ENCODE results near the gene AFF3.

Gene AFF3

GRCh38 chr2:99645960-99646359, 496.4 kb downstream of the AFF3 start:
- no peaks in the 10 kb centered on the region for H3K27me3 ChIP-seq (ENCODE audit: control insufficient read depth, insufficient read depth, low read length)
- no peak overlapping the region for H3K4me3 ChIP-seq (ENCODE audit: low read length)
- H3K9ac ChIP-seq (ENCODE audit: low read length): no peak overlapping the region
- no peaks in the 10 kb centered on the region for H3K4me1 ChIP-seq (ENCODE audit: control insufficient read depth, insufficient read depth, low read length)
- H3K9me3 ChIP-seq (ENCODE audit: control insufficient read depth, low read length): no peaks in the 10 kb centered on the region
- no peaks in the 10 kb centered on the region for H3K36me3 ChIP-seq (ENCODE audit: control insufficient read depth, insufficient read depth, low read length)

- Histone ChIP-seq H3K9ac (ENCODE audit: low read length) (no peak overlapping the region), H3K4me3 (ENCODE audit: low read length) (no peak overlapping the region), H3K4me1 (ENCODE audit: control insufficient read depth, insufficient read depth, low read length) (no peaks in the 10 kb centered on the region)
Observed at GRCh38 chr2:99644419-99644787, 498.0 kb downstream of the AFF3 start.

GRCh38 chr2:99643787-99644418, 498.5 kb downstream of the AFF3 start:
- H3K9me3 ChIP-seq (ENCODE audit: control insufficient read depth, low read length): no peaks in the 10 kb centered on the region
- H3K27me3 ChIP-seq (ENCODE audit: control insufficient read depth, insufficient read depth, low read length): no peaks in the 10 kb centered on the region
- H3K4me3 ChIP-seq (ENCODE audit: low read length): no peak overlapping the region
- no peaks in the 10 kb centered on the region for H3K36me3 ChIP-seq (ENCODE audit: control insufficient read depth, insufficient read depth, low read length)
- H3K4me1 ChIP-seq (ENCODE audit: control insufficient read depth, insufficient read depth, low read length): no peaks in the 10 kb centered on the region
- no peak overlapping the region for H3K9ac ChIP-seq (ENCODE audit: low read length)

More at GRCh38 chr2:99644419-99644787, 498.0 kb downstream of the AFF3 start:
- no peaks in the 10 kb centered on the region for H3K9me3 ChIP-seq (ENCODE audit: control insufficient read depth, low read length)
- H3K36me3 ChIP-seq (ENCODE audit: control insufficient read depth, insufficient read depth, low read length): no peaks in the 10 kb centered on the region
- no peaks in the 10 kb centered on the region for H3K27me3 ChIP-seq (ENCODE audit: control insufficient read depth, insufficient read depth, low read length)

- no peaks in the 10 kb centered on the region for H3K4me1 ChIP-seq (ENCODE audit: control insufficient read depth, insufficient read depth, low read length)
- no peaks in the 10 kb centered on the region for H3K27me3 ChIP-seq (ENCODE audit: control insufficient read depth, insufficient read depth, low read length)
- no peaks in the 10 kb centered on the region for H3K36me3 ChIP-seq (ENCODE audit: control insufficient read depth, insufficient read depth, low read length)
- H3K9me3 ChIP-seq (ENCODE audit: control insufficient read depth, low read length): no peaks in the 10 kb centered on the region
- H3K4me3 ChIP-seq (ENCODE audit: low read length): no peak overlapping the region
- H3K9ac ChIP-seq (ENCODE audit: low read length): no peak overlapping the region
Observed at GRCh38 chr2:99641999-99642398, 500.4 kb downstream of the AFF3 start.

GRCh38 chr2:99640635-99641151, 501.7 kb downstream of the AFF3 start:
- no peaks in the 10 kb centered on the region for H3K4me1 ChIP-seq (ENCODE audit: control insufficient read depth, insufficient read depth, low read length)
- no peaks in the 10 kb centered on the region for H3K27me3 ChIP-seq (ENCODE audit: control insufficient read depth, insufficient read depth, low read length)
- no peaks in the 10 kb centered on the region for H3K9me3 ChIP-seq (ENCODE audit: control insufficient read depth, low read length)
- no peak overlapping the region for H3K9ac ChIP-seq (ENCODE audit: low read length)
- no peaks in the 10 kb centered on the region for H3K36me3 ChIP-seq (ENCODE audit: control insufficient read depth, insufficient read depth, low read length)
- no peak overlapping the region for H3K4me3 ChIP-seq (ENCODE audit: low read length)

- no peaks in the 10 kb centered on the region for H3K27me3 ChIP-seq (ENCODE audit: control insufficient read depth, insufficient read depth, low read length)
- no peaks in the 10 kb centered on the region for H3K36me3 ChIP-seq (ENCODE audit: control insufficient read depth, insufficient read depth, low read length)
- H3K9me3 ChIP-seq (ENCODE audit: control insufficient read depth, low read length): no peaks in the 10 kb centered on the region
- H3K4me1 ChIP-seq (ENCODE audit: control insufficient read depth, insufficient read depth, low read length): no peaks in the 10 kb centered on the region
- H3K9ac ChIP-seq (ENCODE audit: low read length): no peak overlapping the region
- no peak overlapping the region for H3K4me3 ChIP-seq (ENCODE audit: low read length)
Observed at GRCh38 chr2:99638791-99639190, 503.6 kb downstream of the AFF3 start.

GRCh38 chr2:99637159-99637697, 505.2 kb downstream of the AFF3 start:
- H3K9me3 ChIP-seq (ENCODE audit: control insufficient read depth, low read length): no peaks in the 10 kb centered on the region
- no peak overlapping the region for H3K9ac ChIP-seq (ENCODE audit: low read length)
- H3K36me3 ChIP-seq (ENCODE audit: control insufficient read depth, insufficient read depth, low read length): no peaks in the 10 kb centered on the region
- no peak overlapping the region for H3K4me3 ChIP-seq (ENCODE audit: low read length)
- no peaks in the 10 kb centered on the region for H3K27me3 ChIP-seq (ENCODE audit: control insufficient read depth, insufficient read depth, low read length)
- H3K4me1 ChIP-seq (ENCODE audit: control insufficient read depth, insufficient read depth, low read length): no peaks in the 10 kb centered on the region

GRCh38 chr2:99636144-99637034, 506.0 kb downstream of the AFF3 start:
- H3K4me3 ChIP-seq (ENCODE audit: low read length): no peak overlapping the region
- H3K4me1 ChIP-seq (ENCODE audit: control insufficient read depth, insufficient read depth, low read length): no peaks in the 10 kb centered on the region
- no peaks in the 10 kb centered on the region for H3K27me3 ChIP-seq (ENCODE audit: control insufficient read depth, insufficient read depth, low read length)
- H3K9me3 ChIP-seq (ENCODE audit: control insufficient read depth, low read length): no peaks in the 10 kb centered on the region
- no peaks in the 10 kb centered on the region for H3K36me3 ChIP-seq (ENCODE audit: control insufficient read depth, insufficient read depth, low read length)
- no peak overlapping the region for H3K9ac ChIP-seq (ENCODE audit: low read length)

GRCh38 chr2:99635710-99636109, 506.7 kb downstream of the AFF3 start:
- Histone ChIP-seq H3K9ac (ENCODE audit: low read length) (no peak overlapping the region), H3K4me1 (ENCODE audit: control insufficient read depth, insufficient read depth, low read length) (no peaks in the 10 kb centered on the region)

GRCh38 chr2:99634234-99634633, 508.2 kb downstream of the AFF3 start:
- H3K36me3 ChIP-seq (ENCODE audit: control insufficient read depth, insufficient read depth, low read length): no peaks in the 10 kb centered on the region
- H3K27me3 ChIP-seq (ENCODE audit: control insufficient read depth, insufficient read depth, low read length): no peaks in the 10 kb centered on the region
- no peak overlapping the region for H3K4me3 ChIP-seq (ENCODE audit: low read length)
- no peaks in the 10 kb centered on the region for H3K9me3 ChIP-seq (ENCODE audit: control insufficient read depth, low read length)
- H3K9ac ChIP-seq (ENCODE audit: low read length): no peak overlapping the region
- no peaks in the 10 kb centered on the region for H3K4me1 ChIP-seq (ENCODE audit: control insufficient read depth, insufficient read depth, low read length)

More at GRCh38 chr2:99635710-99636109, 506.7 kb downstream of the AFF3 start:
- Histone ChIP-seq H3K9me3 (ENCODE audit: control insufficient read depth, low read length) (no peaks in the 10 kb centered on the region), H3K27me3 (ENCODE audit: control insufficient read depth, insufficient read depth, low read length) (no peaks in the 10 kb centered on the region), H3K4me3 (ENCODE audit: low read length) (no peak overlapping the region), H3K36me3 (ENCODE audit: control insufficient read depth, insufficient read depth, low read length) (no peaks in the 10 kb centered on the region)

GRCh38 chr2:99631700-99632099, 510.7 kb downstream of the AFF3 start:
- Histone ChIP-seq H3K27me3 (ENCODE audit: control insufficient read depth, insufficient read depth, low read length) (no peaks in the 10 kb centered on the region), H3K9ac (ENCODE audit: low read length) (no peak overlapping the region), H3K4me3 (ENCODE audit: low read length) (no peak overlapping the region), H3K4me1 (ENCODE audit: control insufficient read depth, insufficient read depth, low read length) (no peaks in the 10 kb centered on the region), H3K9me3 (ENCODE audit: control insufficient read depth, low read length) (no peaks in the 10 kb centered on the region), H3K36me3 (ENCODE audit: control insufficient read depth, insufficient read depth, low read length) (no peaks in the 10 kb centered on the region)

- Histone ChIP-seq H3K4me1 (ENCODE audit: control insufficient read depth, insufficient read depth, low read length) (no peaks in the 10 kb centered on the region), H3K4me3 (ENCODE audit: low read length) (no peak overlapping the region), H3K27me3 (ENCODE audit: control insufficient read depth, insufficient read depth, low read length) (no peaks in the 10 kb centered on the region), H3K9me3 (ENCODE audit: control insufficient read depth, low read length) (no peaks in the 10 kb centered on the region), H3K9ac (ENCODE audit: low read length) (no peak overlapping the region), H3K36me3 (ENCODE audit: control insufficient read depth, insufficient read depth, low read length) (no peaks in the 10 kb centered on the region)
Observed at GRCh38 chr2:99629320-99629719, 513.1 kb downstream of the AFF3 start.

Measured in mucosa of stomach (tissue), 1 donor.